ENCODE measurements around the gene FHIT.

The FHIT gene

GRCh38 chr3:60033901-60034453 lies 1217.3 kb downstream of the FHIT start:
- no peak for TF ChIP-seq REST (IDR thresholded peaks at IDR 0.05; ENCODE audit: insufficient read depth in 1 of 2, low read depth in 2 of 2, low read length in 2 of 2)
- no peak for TF ChIP-seq SIN3A (IDR thresholded peaks at IDR 0.05; ENCODE audit: borderline replicate concordance, insufficient read depth, low read length)
- no peak for TF ChIP-seq FOXP2 (optimal IDR thresholded peaks at IDR 0.05; ENCODE audit: borderline replicate concordance, extremely low read depth, extremely low read length, insufficient read depth)
- TF ChIP-seq POLR2AphosphoS5 (IDR thresholded peaks at IDR 0.05; ENCODE audit: low read depth, low read length): no peak
- TF ChIP-seq TAF1 (IDR thresholded peaks at IDR 0.05; ENCODE audit: borderline replicate concordance, insufficient read depth, low read length): no peak

GRCh38 chr3:60030982-60031381 lies 1220.3 kb downstream of the FHIT start:
- TF ChIP-seq SIN3A (IDR thresholded peaks at IDR 0.05; ENCODE audit: borderline replicate concordance, insufficient read depth, low read length) (no peak), TAF1 (IDR thresholded peaks at IDR 0.05; ENCODE audit: borderline replicate concordance, insufficient read depth, low read length) (no peak), POLR2AphosphoS5 (IDR thresholded peaks at IDR 0.05; ENCODE audit: low read depth, low read length) (no peak), REST (IDR thresholded peaks at IDR 0.05; ENCODE audit: insufficient read depth in 1 of 2, low read depth in 2 of 2, low read length in 2 of 2) (no peak), FOXP2 (optimal IDR thresholded peaks at IDR 0.05; ENCODE audit: borderline replicate concordance, extremely low read depth, extremely low read length, insufficient read depth) (no peak)

- TF ChIP-seq REST (IDR thresholded peaks at IDR 0.05; ENCODE audit: insufficient read depth in 1 of 2, low read depth in 2 of 2, low read length in 2 of 2) (no peak), POLR2AphosphoS5 (IDR thresholded peaks at IDR 0.05; ENCODE audit: low read depth, low read length) (no peak), FOXP2 (optimal IDR thresholded peaks at IDR 0.05; ENCODE audit: borderline replicate concordance, extremely low read depth, extremely low read length, insufficient read depth) (no peak), SIN3A (IDR thresholded peaks at IDR 0.05; ENCODE audit: borderline replicate concordance, insufficient read depth, low read length) (no peak), TAF1 (IDR thresholded peaks at IDR 0.05; ENCODE audit: borderline replicate concordance, insufficient read depth, low read length) (no peak)
Observed at GRCh38 chr3:60028233-60028632, 1223.0 kb downstream of the FHIT start.

GRCh38 chr3:60027335-60027734 lies 1223.9 kb downstream of the FHIT start:
- TF ChIP-seq TAF1 (IDR thresholded peaks at IDR 0.05; ENCODE audit: borderline replicate concordance, insufficient read depth, low read length): no peak
- TF ChIP-seq SIN3A (IDR thresholded peaks at IDR 0.05; ENCODE audit: borderline replicate concordance, insufficient read depth, low read length): no peak
- TF ChIP-seq FOXP2 (optimal IDR thresholded peaks at IDR 0.05; ENCODE audit: borderline replicate concordance, extremely low read depth, extremely low read length, insufficient read depth): no peak
- TF ChIP-seq POLR2AphosphoS5 (IDR thresholded peaks at IDR 0.05; ENCODE audit: low read depth, low read length): no peak
- TF ChIP-seq REST (IDR thresholded peaks at IDR 0.05; ENCODE audit: insufficient read depth in 1 of 2, low read depth in 2 of 2, low read length in 2 of 2): no peak
